Measurements from ENCODE around the gene AMOTL2. TPM values are rescaled to one million over a fixed set of nuclear protein-coding genes. Genes with fewer than 3 reads are reported as not detected.

The AMOTL2 gene
- total and polyA plus RNA-seq, 4 donors: 4.2 to 16.7 (median 9.4) TPM

DNA sequence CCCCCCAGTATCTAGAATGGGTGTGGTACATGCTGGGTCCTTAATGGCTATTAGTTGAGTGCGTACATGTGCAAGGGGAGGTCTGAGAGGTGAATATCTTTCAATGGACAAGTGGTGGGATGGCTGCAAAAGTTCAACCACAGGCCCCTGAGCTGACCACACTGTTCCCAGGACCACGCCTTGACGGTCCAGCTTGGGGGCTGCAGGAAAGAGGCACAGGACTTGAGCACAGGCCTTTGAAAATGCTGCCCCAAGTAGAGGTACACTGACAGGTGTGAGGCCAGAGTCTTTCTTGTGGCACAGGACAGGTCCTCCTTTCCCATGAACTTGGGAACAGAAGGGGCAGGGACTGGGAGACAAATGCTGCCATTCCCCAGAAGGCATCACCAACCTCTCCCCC is 24.0 kb downstream of the AMOTL2 start (continued):
- TF ChIP-seq JUND (IDR thresholded peaks at IDR 0.05) (no peak), EGR1 (IDR thresholded peaks at IDR 0.05; ENCODE audit: low read depth in 2 of 2) (no peak), HNF4A (conservative IDR thresholded peaks at IDR 0.05) (no peak), RAD21 (IDR thresholded peaks at IDR 0.05) (no peak), NR2F2 (IDR thresholded peaks at IDR 0.05) (no peak), YY1 (IDR thresholded peaks at IDR 0.05) (no peak), TAF1 (conservative IDR thresholded peaks at IDR 0.05) (no peak), FOXA1 (IDR thresholded peaks at IDR 0.05) (no peak), GABPA (IDR thresholded peaks at IDR 0.05 in 1 of 2, conservative IDR thresholded peaks at IDR 0.05 in 1 of 2) (no peak)
- TF ChIP-seq, protein P1, sequence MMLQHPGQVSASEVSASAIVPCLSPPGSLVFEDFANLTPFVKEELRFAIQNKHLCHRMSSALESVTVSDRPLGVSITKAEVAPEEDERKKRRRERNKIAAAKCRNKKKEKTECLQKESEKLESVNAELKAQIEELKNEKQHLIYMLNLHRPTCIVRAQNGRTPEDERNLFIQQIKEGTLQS (IDR thresholded peaks at IDR 0.05): no peak
- TF ChIP-seq, protein P2, sequence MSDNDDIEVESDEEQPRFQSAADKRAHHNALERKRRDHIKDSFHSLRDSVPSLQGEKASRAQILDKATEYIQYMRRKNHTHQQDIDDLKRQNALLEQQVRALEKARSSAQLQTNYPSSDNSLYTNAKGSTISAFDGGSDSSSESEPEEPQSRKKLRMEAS (IDR thresholded peaks at IDR 0.05): no peak

DNA sequence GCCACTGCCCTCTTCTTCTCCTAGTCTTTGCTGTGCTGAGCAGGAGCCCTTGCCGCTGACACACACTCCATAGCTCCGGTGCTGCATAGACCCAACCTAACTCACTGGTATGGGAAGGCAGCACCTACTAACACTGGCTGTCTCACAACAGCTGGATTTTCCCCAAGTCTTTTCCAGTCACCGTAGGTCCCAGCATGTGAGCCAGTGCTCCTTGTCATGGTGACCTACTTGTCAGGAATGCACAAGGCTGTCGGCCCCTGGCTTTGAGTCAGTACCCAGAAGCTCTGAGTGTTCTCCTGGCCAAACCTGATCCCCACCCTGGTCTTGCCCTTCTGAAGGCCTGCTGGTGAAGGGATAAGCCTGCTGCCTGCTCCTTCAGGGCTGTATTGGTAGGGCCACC is 25.7 kb downstream of the AMOTL2 start:
- DNase-seq (ENCODE audit: low spot score): no peak
- no peaks in the 10 kb centered on the region for H3K36me3 ChIP-seq (ENCODE audit: control insufficient read depth in 4 of 4, insufficient read depth in 3 of 4, low read depth in 1 of 4, low read length in 3 of 4)

More for the DNA sequence above, 25.7 kb downstream of the AMOTL2 start:
- Histone ChIP-seq H3K9ac (ENCODE audit: low read depth in 1 of 2, low read length in 2 of 2) (no peak overlapping the region), H3K4me1 (ENCODE audit: control insufficient read depth in 4 of 4, insufficient read depth in 4 of 4, low read length in 3 of 4) (peaks cover 14 to 33% (median 27%) of the 10 kb centered on the region in 4 donors), H3K9me3 (ENCODE audit: control insufficient read depth in 4 of 4, low read length in 3 of 4) (peaks cover 0 to 3% (median 2%) of the 10 kb centered on the region in 4 donors), H3K27ac (ENCODE audit: low read depth in 1 of 2, low read length in 2 of 2) (no peak overlapping the region), H3K27me3 (ENCODE audit: control insufficient read depth in 4 of 4, insufficient read depth in 4 of 4, low read length in 3 of 4) (no peaks in the 10 kb centered on the region), H3K4me3 (ENCODE audit: low read depth in 1 of 3, low read length in 3 of 3) (no peak overlapping the region)
- 85% methylated on average over 4 of the region's 4 CpGs for WGBS
- TF ChIP-seq FOXA1 (IDR thresholded peaks at IDR 0.05) (no peak), NR2F2 (IDR thresholded peaks at IDR 0.05) (no peak), FOXA2 (IDR thresholded peaks at IDR 0.05) (no peak), HNF4G (IDR thresholded peaks at IDR 0.05) (no peak)
- TF ChIP-seq, protein P3, sequence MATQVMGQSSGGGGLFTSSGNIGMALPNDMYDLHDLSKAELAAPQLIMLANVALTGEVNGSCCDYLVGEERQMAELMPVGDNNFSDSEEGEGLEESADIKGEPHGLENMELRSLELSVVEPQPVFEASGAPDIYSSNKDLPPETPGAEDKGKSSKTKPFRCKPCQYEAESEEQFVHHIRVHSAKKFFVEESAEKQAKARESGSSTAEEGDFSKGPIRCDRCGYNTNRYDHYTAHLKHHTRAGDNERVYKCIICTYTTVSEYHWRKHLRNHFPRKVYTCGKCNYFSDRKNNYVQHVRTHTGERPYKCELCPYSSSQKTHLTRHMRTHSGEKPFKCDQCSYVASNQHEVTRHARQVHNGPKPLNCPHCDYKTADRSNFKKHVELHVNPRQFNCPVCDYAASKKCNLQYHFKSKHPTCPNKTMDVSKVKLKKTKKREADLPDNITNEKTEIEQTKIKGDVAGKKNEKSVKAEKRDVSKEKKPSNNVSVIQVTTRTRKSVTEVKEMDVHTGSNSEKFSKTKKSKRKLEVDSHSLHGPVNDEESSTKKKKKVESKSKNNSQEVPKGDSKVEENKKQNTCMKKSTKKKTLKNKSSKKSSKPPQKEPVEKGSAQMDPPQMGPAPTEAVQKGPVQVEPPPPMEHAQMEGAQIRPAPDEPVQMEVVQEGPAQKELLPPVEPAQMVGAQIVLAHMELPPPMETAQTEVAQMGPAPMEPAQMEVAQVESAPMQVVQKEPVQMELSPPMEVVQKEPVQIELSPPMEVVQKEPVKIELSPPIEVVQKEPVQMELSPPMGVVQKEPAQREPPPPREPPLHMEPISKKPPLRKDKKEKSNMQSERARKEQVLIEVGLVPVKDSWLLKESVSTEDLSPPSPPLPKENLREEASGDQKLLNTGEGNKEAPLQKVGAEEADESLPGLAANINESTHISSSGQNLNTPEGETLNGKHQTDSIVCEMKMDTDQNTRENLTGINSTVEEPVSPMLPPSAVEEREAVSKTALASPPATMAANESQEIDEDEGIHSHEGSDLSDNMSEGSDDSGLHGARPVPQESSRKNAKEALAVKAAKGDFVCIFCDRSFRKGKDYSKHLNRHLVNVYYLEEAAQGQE (IDR thresholded peaks at IDR 0.05): no peak
- TF ChIP-seq, protein P4, sequence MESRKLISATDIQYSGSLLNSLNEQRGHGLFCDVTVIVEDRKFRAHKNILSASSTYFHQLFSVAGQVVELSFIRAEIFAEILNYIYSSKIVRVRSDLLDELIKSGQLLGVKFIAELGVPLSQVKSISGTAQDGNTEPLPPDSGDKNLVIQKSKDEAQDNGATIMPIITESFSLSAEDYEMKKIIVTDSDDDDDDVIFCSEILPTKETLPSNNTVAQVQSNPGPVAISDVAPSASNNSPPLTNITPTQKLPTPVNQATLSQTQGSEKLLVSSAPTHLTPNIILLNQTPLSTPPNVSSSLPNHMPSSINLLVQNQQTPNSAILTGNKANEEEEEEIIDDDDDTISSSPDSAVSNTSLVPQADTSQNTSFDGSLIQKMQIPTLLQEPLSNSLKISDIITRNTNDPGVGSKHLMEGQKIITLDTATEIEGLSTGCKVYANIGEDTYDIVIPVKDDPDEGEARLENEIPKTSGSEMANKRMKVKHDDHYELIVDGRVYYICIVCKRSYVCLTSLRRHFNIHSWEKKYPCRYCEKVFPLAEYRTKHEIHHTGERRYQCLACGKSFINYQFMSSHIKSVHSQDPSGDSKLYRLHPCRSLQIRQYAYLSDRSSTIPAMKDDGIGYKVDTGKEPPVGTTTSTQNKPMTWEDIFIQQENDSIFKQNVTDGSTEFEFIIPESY (IDR thresholded peaks at IDR 0.05): no peak
- TF ChIP-seq, protein P1 (IDR thresholded peaks at IDR 0.05): no peak
